HUDEP-2 (cell line): ENCODE measurements around the gene SLC6A6.
A peak's percentile ranks its signal among the peaks of the same experiment; 100 is the strongest.

ENCODE experiments used
- DNase-seq, 76 experiments: peaks; one replicate each; lab custom pipeline; 2025; ENCODE audit not compliant: unreplicated experiment in 76 of 76; lab: John Stamatoyannopoulos, UW

Gene SLC6A6

DNA sequence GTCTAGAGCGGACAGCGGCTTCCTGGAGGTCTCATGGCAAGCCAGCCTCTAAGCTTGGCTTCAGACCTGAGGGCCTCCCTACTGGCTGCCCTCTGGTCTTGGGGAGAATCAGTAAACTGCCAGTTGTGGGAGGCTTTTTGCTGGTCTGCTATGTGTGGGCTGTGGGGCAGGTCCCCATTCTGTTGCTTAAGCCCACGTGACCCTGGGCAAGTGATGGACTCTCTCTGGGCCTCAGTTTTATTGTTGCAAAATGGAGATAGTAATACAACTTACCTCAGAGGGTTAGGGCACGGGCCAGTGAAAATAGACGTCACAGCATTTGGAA is 61.7 kb downstream of the SLC6A6 start:
- no peak for DNase-seq

DNA sequence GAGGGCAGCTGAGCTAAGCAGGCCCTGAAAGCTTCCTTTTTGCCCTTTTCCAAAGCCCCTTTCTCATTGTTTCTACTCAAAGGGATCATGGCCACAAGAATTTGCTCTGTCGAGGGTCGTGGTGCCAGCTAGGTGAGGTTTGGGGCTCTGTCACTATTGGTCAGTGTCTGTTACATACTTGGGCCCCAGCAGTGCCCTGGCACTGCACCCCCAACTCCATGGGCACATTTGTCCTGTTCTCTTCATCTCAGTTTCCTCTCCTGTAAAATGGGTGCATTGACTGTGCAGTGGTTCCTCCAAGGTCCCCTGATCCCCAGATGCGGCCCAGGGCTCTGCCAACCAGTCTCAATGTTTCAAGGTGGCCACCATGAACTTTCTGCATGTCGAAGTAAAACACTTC is 62.1 kb downstream of the SLC6A6 start:
- no peak for DNase-seq

DNA sequence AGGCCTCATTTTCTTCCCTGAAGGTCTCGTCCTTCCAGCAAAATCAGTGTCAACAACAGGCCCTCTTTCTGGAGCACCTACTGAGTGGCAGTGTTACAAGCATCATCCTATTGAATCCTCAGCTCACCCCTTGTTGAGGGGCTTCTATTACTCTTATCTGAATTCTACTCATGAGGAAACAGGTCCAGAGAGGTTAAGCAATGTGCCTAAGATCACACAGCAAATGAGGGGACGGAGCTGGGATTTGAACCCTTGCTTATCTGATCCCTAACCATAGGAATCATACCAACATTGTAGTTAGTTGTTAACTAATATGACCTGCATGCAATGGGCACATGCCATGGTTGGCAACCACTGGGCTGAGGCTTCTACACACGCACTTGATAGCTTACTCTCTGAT is 63.0 kb downstream of the SLC6A6 start:
- DNase-seq = no peak

DNA sequence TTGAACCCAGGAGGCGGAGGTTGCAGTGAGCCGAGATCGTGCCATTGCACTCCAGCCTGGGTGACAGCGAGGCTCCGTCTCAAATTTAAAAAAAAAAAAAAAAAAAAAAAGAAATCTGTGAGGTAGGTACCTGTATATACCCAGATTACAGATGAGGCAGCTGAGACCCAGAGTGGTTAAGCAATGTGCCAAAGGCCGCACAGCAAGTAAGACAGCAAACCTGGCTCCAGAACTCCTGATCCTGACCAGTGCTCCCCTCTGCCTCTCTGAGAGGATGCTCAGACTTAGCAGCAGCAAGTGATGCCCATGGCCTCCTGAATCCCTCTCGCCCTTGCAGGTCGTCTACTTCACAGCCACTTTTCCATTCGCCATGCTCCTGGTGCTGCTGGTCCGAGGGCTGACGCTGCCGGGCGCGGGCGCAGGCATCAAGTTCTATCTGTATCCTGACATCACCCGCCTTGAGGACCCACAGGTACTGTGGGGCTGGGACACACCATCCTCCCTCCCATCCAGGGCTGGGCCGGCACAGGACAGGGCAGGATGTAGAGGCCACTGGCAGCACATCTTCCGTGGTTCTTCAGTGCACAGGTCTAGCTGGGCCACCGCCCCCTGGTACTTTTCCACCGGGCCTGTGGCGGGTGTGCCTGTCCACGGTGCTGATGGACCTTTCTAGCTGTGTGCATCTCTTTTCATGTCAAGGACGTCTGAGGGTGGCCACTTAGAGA is 63.9 kb downstream of the SLC6A6 start:
- DNase-seq = no peak

DNA sequence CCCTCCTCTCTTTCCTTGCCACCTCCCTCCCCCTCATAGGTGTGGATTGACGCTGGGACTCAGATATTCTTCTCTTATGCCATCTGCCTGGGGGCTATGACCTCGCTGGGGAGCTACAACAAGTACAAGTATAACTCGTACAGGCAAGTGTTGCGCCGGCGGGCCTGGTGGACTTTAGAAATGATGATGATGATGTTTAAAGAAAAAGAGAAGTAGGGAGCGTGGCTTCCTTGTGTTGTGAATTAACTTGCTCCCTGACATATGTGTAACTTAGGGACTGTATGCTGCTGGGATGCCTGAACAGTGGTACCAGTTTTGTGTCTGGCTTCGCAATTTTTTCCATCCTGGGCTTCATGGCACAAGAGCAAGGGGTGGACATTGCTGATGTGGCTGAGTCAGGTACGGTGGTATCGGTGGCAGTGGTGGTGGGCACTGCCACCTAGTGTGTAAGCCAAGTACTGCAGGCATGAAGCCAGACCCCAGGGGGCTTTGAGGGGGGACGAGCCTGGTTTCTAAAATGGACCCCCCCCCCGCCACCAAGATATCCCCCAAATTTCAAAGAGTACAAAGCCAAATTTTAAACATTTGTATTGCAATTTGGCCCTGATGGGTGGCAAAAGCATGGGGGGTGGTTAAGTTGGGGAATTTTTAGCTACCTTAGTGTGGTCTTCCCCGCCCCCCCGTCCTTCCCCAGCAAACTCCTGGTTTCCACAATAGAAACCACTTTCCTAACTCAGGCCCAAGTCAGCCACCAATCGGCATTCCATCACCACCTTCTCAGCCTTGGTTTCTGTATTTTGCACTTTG is 65.6 kb downstream of the SLC6A6 start:
- DNase-seq = peak in 13 of 76 experiments; percentile 3 to 25 (median 9)

DNA sequence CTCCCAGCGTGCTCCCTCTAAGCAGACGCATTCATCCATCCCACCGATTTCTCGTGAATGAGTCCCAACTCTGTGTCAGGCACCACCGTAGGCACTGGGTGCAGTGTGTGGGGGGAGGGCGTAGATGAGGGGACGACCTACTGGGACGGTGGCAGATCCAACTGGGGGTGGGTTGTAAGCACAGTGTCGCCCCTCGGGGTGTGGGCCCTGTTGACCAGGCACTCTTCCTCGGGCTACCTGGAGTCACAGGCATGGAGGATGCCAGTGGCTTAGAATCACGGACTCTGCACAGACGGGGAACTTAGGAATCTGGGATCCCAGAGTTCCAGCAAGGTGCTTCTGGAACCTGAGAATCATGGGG is 66.2 kb downstream of the SLC6A6 start:
- DNase-seq = no peak

DNA sequence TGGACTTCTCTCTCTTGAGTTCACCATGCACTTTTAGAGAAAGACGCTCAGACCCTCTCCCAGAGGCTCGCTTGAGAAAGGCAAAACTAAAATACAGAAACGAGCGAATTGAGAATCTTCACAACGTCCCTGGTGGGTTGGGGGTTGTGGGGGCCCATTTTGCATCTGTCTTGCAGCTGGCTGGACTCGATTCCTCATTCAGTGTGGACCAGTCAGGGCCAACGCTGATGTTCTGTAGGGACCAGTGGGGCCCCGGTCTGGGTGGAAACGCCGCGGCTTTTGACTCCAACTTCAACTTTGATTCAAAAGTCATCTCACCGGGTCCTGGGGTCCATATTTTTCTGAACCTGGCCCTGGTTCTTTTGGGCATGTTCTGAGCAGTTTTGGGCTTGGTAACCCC is 68.1 kb downstream of the SLC6A6 start:
- DNase-seq = no peak

DNA sequence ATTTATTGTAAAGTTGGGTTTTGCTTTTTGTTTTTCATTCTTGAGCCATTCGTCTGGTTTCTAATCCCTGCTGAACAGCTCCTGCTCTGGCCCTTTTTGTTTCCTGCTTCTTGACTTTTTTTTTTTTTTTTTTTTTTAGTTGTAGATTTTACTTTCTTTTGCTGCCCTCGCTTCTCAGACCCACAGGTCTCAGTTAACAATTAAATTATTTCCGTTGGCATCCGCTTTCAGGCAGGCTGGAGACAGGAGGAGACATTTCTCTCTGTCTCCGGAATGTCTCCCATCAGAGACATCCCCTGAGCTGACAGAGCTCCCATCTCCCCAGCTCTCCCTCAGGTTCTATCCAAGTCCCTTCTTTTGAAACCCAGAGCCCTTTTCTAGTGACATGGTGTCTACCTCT is 68.6 kb downstream of the SLC6A6 start:
- DNase-seq = no peak

DNA sequence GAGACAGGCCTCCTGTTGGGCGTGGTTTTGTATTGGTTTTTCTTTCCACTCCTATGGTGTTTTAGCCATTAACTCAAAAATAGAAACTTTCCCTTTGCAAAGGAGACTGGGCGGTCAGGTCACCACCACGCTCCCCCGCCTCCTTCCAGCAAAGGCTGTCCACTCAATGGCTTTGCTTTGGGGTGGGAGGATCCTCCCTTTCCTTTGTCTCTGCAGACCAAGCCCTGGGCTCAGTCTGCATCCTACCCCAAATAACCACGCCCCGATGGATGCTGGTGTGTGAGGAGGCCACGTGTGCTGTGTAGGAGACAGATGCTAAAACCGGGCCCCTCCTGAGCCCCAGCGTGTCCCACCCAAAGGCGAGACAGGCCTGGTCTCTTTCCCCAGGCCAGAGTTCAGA is 69.3 kb downstream of the SLC6A6 start:
- DNase-seq = no peak

DNA sequence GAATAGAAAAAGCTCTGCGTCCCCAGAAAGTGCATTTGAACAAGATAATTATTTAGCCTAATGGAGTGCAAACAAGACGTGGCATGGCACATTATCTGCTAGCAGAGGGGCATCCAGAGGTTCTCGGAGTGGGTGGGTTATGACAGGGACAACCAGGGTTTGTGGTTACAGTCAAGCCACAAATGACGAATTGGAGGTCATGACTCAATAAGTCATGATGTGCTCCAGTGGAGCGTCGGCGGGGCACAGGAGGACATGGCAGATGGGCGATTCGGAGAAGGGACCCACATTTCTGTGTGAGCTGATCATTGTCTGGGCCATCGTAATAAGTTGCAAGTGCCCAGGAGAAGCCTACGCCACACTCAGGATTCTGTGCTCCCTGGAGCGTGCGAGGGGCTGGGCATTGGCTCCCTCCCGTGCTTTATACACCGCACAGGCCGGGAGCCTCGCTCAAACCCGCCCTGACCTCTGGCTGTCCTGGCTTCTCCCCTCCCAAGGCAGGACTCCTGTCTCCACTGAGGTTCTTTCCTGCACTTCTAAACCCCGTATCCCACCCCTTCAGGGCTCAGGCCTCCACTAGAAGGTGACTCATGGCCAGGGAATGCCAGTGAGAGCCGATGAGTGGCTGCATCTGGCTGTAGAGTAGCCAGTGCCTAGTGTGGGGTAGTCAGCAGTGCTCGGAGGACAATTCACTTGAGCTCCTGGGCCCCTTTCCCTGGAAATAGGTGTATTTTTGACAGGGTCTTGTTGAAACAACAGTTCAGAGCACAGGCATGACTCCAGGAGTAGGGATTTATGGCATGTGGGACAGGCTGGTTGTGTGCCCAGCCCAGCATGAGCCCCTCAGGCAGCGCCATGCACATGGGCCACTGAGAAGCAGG is 70.3 kb downstream of the SLC6A6 start:
- DNase-seq = no peak

DNA sequence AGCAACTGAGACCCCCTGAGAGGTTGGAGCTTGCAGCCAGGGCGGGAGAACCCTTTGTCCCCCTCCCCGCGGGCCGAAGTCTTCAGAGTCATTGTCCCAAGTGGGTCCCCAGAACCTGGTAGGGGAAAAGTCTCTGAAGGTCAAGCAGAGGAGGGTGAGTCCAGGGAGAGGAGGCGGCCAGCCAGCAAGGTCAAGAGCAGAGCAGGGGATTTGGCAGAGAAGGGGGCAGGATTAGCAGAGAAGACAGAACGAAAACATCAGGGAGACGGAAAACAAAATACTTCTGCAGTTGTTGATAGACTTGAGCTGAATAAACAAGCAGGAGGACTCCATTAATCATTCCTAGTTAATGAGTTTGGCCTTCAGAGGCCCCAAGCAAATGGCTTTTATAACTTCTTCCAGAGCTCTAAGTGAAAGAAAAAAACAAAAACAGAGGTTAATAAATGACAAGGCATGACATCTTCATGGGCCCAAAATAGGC is 71.0 kb downstream of the SLC6A6 start:
- no peak for DNase-seq

DNA sequence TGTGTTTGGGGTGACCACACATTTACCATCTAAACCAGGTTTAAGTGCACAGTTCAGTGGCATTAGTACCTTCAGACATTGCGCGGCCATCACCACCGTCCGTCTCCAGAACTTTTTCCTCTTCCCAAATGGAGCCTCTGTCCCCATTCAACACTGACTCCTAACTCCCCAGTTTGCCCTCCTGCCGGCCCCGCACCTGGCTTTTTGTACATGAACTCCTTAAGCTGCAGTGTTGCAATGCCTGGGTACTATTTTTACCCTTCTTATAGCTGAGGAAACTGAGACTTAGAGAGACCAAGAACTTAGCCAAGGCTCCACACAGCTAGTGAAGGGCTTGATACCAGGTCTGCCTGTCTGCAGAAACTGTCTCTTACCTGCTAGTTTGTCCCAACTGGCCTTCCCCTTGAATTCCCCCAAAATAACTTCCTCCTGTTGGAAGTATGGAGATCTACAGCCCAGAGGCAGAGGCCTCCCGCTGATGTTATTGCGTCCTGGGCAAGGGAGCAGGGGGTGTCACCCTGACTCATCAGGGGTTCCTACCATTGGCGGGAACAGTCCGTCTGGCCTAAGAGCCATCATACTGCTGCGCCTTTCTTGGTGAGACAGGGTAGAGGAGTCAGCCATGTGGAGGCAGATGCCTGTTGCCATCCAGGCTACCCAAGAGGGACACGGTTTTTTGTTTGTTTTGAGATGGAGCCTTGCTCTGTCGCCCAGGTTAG is 72.1 kb downstream of the SLC6A6 start:
- DNase-seq = no peak

DNA sequence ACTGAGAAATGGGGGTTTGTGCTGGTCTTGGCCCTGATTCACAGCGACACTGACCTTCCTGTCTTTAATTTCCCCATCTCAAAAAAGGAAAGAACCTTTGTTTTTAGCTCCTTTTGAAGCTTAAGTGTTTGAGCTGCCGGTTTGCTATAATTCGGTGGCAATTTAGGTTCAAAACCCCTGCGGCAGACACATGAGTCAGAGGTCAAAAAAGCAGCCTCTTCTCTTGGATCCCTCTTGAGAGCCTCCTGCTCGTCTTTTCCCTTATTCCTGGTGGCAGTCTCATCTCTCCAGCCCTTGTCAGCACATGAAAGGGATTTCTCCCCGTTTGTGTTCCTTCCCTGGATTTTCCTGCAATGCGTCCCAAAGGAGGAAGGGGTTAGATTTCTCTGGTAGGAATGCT is 73.2 kb downstream of the SLC6A6 start:
- DNase-seq = no peak

DNA sequence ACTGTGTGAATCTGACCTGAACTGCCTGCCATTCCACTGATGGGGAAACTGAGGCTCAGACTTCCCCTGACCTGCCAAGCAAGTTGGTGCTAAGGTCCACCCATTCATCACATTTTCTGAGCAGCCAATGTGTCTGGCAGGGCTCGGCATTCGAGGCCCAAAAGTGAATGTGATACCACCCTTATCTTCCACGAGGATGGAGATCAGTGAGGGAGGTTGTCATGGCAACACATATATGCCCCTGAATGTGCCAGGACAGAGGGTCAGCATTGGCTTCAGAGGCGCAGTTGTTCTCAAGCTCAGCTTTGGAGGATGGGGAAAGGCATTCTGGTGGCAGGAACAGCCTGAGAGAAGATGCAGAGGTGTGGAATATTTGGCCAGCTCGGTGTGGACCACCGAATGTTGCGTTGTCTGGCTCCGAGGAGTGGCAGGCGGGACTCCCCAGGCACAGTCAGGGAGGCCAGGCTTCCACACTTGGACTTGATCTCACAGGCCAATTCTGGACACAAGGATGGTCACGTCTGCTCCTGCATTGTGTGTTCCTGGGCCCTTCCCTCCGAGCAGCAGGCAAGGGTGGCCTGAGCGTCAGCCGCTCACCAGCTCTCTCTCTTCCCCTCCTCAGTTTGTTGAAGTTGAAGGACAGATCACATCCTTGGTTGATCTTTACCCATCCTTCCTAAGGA is 74.3 kb downstream of the SLC6A6 start:
- DNase-seq = no peak

DNA sequence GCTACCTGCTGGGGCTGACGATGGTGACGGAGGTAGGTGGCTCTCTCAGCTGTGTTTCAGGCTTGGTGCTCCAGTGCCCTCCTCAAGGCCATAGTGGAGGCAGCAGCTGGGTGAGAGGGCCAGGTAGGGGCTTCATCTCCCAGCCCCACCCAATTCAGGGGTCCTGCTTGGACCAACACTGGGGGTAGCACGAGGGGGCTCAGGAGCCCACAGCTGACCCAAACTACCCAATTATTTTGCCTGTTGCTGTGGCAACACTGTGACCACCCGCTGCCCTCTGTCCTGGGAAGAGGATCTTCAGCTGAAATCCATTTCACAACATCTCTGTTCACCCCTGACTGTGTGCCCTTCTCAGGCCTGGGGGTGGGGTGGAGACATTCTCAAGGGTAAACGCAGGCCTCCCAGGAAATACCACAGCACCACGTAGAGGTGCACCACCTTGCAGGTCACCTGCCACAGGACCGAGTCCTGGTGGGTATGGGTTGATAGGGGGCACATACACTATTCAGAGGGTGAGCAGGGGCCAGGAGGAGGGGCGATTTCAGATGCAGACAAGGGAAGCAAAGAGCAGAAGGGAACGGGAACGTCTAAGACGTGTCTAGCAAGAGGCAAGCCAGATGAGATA is 75.0 kb downstream of the SLC6A6 start:
- DNase-seq = no peak

DNA sequence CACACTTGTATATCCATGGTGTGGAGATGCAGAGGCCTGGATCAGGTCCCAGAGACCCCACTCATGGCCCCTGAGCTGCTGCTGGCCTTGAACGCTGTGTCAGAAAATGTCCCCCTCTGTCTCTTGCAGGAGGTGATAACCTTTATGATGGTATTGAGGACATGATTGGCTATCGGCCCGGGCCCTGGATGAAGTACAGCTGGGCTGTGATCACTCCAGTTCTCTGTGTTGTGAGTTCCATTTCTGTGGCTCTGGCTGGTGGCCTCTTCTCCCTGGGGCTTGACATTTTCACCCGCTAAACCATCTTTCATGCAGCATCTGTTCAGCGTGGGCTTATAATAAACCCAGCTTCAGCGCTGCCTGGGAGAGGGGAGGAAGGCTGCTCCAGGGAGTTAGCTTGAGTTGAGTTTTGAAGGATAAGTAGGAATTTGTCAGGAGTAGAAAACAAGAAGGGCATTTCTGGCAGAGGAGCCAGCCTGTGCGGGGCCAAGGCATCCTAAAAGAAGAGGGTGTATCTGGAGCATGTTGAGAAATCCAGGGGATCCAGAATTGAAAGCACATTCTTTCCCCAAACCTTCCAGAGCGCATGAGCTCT is 76.6 kb downstream of the SLC6A6 start:
- no peak for DNase-seq

DNA sequence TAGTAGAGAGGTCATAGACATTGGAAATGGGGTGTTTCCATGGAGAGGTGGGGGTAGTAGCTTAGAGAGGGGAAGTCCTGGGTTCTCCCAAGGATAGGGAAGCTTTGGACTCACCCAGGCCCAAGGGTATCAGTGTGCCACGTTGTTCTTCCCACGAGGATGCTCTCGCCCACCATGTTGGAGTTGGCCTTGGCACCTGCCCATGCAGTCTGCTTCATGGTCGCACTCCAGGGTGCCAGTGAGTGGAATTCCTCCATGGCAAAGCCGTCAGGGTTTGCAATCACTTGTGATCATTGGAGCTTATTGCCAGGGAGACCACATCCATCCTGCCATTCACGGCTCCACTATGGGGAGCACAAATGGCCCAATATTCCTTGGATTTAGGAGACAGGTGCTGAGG is 77.2 kb downstream of the SLC6A6 start:
- no peak for DNase-seq

DNA sequence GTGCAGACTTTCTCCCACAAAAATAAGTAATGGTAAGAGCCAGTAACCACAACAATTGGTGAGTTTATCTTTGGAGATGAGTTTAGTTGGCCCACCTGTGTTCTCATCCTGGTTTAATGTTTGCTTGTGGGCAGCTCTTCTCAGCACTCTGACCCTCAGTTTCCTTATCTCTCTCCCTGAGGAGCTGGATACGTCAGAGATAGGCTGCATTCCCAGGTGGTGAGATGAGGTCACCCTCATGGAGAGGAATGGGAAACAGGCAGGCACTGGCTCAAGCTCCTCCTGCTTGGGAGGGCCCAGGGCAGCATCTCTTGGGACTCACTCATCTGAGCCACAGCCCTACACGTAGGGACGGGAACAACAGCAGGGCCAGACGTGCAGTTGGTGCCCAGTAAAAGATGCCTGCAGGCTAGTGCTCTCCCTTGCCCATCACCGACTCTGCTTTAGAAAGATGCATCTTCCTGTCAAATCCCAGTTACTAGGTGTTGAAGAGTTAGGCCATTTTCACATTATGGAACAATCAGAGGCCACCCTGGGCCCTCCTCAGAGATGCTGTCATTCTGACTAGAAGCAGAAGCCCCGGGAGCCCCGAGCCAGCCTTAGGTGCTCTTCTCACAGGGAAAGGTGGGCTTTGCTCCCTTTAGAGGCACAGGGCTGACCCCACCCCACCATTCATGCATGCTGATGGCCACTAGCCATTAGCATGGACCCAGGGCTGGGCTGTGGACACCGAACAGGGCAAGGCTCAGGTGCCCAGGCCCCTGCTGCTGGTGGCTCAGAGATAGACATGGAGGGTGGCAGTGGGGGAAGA is 78.0 kb downstream of the SLC6A6 start:
- DNase-seq = no peak
